Chondrocyte (in vitro differentiated cells): ENCODE results near the gene HEATR9. TPM values are rescaled to one million over a fixed set of nuclear protein-coding genes. Genes with fewer than 3 reads are reported as not detected.

Experiments used
- DNase-seq: peaks from one replicate; pipeline ENCODE4 v3.0.0; 2021; ENCODE audit warnings: mixed read lengths, low spot score
- H3K27ac Mint-ChIP-seq: one replicate; pipeline ENCODE4 v1.8.0; 2021; ENCODE audit warnings: mild to moderate bottlenecking, moderate library complexity, mixed read lengths; ENCODE audit not compliant: unreplicated experiment
- H3K27me3 Mint-ChIP-seq: 2 replicates; pipeline ENCODE4 v1.8.0; 2021; ENCODE audit warnings: low read depth, mixed read lengths
- H3K36me3 Mint-ChIP-seq: 2 replicates; pipeline ENCODE4 v1.8.0; 2021; ENCODE audit warnings: low read depth, mixed read lengths
- H3K4me1 Mint-ChIP-seq: 2 replicates; pipeline ENCODE4 v1.8.0; 2021; ENCODE audit warnings: low read depth, mild to moderate bottlenecking, mixed read lengths
- H3K4me3 Mint-ChIP-seq: one replicate; pipeline ENCODE4 v1.8.0; 2021; ENCODE audit warnings: mild to moderate bottlenecking, moderate library complexity, mixed read lengths; ENCODE audit not compliant: unreplicated experiment
- H3K9me3 Mint-ChIP-seq: 2 replicates; pipeline ENCODE4 v1.8.0; 2021; ENCODE audit warnings: low read depth, mixed read lengths
- CTCF ChIP-seq: fragments of 200-600 bp; sonication (generic); IDR thresholded peaks from 2 replicates; pipeline ENCODE4 v1.5.0; 2021; ENCODE audit warnings: antibody characterized with exemption, mild to moderate bottlenecking, moderate library complexity
- total RNA-seq: library from RNA; stranded (reverse); gene quantifications from 3 replicates; pipeline ENCODE4 v1.2.1, GENCODE V29; 2021

Gene HEATR9
- total RNA-seq, 1 donor from 2014 or later = not detected

GRCh38 chr17:35843698-35844097 lies 25.0 kb downstream of the HEATR9 start:
- TF ChIP-seq CTCF = no peak
- H3K27ac Mint-ChIP-seq = no peak overlapping the region
- peaks cover 16% of the 10 kb centered on the region for H3K4me1 Mint-ChIP-seq
- DNase-seq = no peak
- peaks cover 36% of the 10 kb centered on the region for H3K36me3 Mint-ChIP-seq
- no peaks in the 10 kb centered on the region for H3K27me3 Mint-ChIP-seq
- H3K9me3 Mint-ChIP-seq = no peaks in the 10 kb centered on the region
- H3K4me3 Mint-ChIP-seq = no peak overlapping the region

GRCh38 chr17:35842239-35842638 lies 26.5 kb downstream of the HEATR9 start:
- no peak overlapping the region for H3K4me3 Mint-ChIP-seq

GRCh38 chr17:35841505-35841904 lies 27.2 kb downstream of the HEATR9 start:
- no peak for TF ChIP-seq CTCF
- Mint-ChIP-seq H3K4me3 (no peak overlapping the region), H3K9me3 (no peaks in the 10 kb centered on the region), H3K27ac (peak overlapping the region; percentile 45), H3K27me3 (no peaks in the 10 kb centered on the region), H3K4me1 (peaks cover 8% of the 10 kb centered on the region), H3K36me3 (peaks cover 37% of the 10 kb centered on the region)
- no peak for DNase-seq

More at GRCh38 chr17:35842239-35842638, 26.5 kb downstream of the HEATR9 start:
- DNase-seq = no peak
- H3K4me1 Mint-ChIP-seq = peaks cover 12% of the 10 kb centered on the region
- H3K27me3 Mint-ChIP-seq = no peaks in the 10 kb centered on the region
- peaks cover 36% of the 10 kb centered on the region for H3K36me3 Mint-ChIP-seq
- no peak for TF ChIP-seq CTCF
- no peak overlapping the region for H3K27ac Mint-ChIP-seq
- H3K9me3 Mint-ChIP-seq = no peaks in the 10 kb centered on the region

- Mint-ChIP-seq H3K27ac (peak overlapping the region; percentile 45), H3K36me3 (peaks cover 41% of the 10 kb centered on the region), H3K4me1 (peaks cover 4% of the 10 kb centered on the region), H3K27me3 (no peaks in the 10 kb centered on the region), H3K9me3 (no peaks in the 10 kb centered on the region), H3K4me3 (no peak overlapping the region)
- DNase-seq = no peak
- TF ChIP-seq CTCF = no peak
Observed at GRCh38 chr17:35841101-35841500, 27.6 kb downstream of the HEATR9 start.

- H3K27ac Mint-ChIP-seq = no peak overlapping the region
- H3K4me1 Mint-ChIP-seq = peaks cover 21% of the 10 kb centered on the region
- no peak for TF ChIP-seq CTCF
- no peak overlapping the region for H3K4me3 Mint-ChIP-seq
- H3K9me3 Mint-ChIP-seq = no peaks in the 10 kb centered on the region
- peaks cover 36% of the 10 kb centered on the region for H3K36me3 Mint-ChIP-seq
- H3K27me3 Mint-ChIP-seq = no peaks in the 10 kb centered on the region
- DNase-seq = no peak
Observed at GRCh38 chr17:35825206-35825605, 43.5 kb downstream of the HEATR9 start.
